AG20443 (cell line): ENCODE measurements around the gene ANXA6.
A peak's percentile ranks its signal among the peaks of the same experiment; 100 is the strongest.

Source experiments
- DNase-seq: peaks from one replicate; pipeline ENCODE4 v3.0.0; 2012; ENCODE audit warnings: low spot score, mixed read lengths

ANXA6 gene

GRCh38 chr5:151081431-151082281 lies 75.9 kb downstream of the ANXA6 start:
- DNase-seq = no peak

- DNase-seq = peak; percentile 98
Observed at GRCh38 chr5:151080613-151081430, 76.8 kb downstream of the ANXA6 start, which contains the start of gene TNIP1. TNIP1 (minus strand) TSS chr5:151081034; CDS start chr5:151065095, 15,939 bp downstream.

- DNase-seq = no peak
Observed at GRCh38 chr5:151079838-151080612, 77.6 kb downstream of the ANXA6 start.

GRCh38 chr5:151078490-151079262 lies 78.9 kb downstream of the ANXA6 start:
- DNase-seq = no peak

GRCh38 chr5:151077967-151078366 lies 79.6 kb downstream of the ANXA6 start:
- no peak for DNase-seq

GRCh38 chr5:151077419-151077818 lies 80.2 kb downstream of the ANXA6 start:
- DNase-seq = no peak

GRCh38 chr5:151076616-151077015 lies 81.0 kb downstream of the ANXA6 start:
- no peak for DNase-seq

- peak; percentile 60 for DNase-seq
Observed at GRCh38 chr5:151075698-151076331, 81.8 kb downstream of the ANXA6 start.

- no peak for DNase-seq
Observed at GRCh38 chr5:151074557-151074956, 83.0 kb downstream of the ANXA6 start.

GRCh38 chr5:151073280-151073679 lies 84.3 kb downstream of the ANXA6 start:
- DNase-seq = no peak

GRCh38 chr5:151072630-151073025 lies 85.0 kb downstream of the ANXA6 start:
- no peak for DNase-seq

GRCh38 chr5:151071848-151072629 lies 85.5 kb downstream of the ANXA6 start:
- DNase-seq = no peak

- DNase-seq = no peak
Observed at GRCh38 chr5:151071021-151071420, 86.6 kb downstream of the ANXA6 start.

- DNase-seq = no peak
Observed at GRCh38 chr5:151070449-151070848, 87.1 kb downstream of the ANXA6 start.

GRCh38 chr5:151068433-151069197 lies 89.0 kb downstream of the ANXA6 start:
- peak; percentile 63 for DNase-seq

GRCh38 chr5:151067632-151068432 lies 89.7 kb downstream of the ANXA6 start:
- DNase-seq = peak; percentile 52

GRCh38 chr5:151066920-151067319 lies 90.7 kb downstream of the ANXA6 start:
- no peak for DNase-seq

- no peak for DNase-seq
Observed at GRCh38 chr5:151065609-151066008, 92.0 kb downstream of the ANXA6 start.
